GM19193 (cell line): Measurements from ENCODE around the gene PDE4B.

Experiments used
- POLR2A ChIP-seq: IDR thresholded peaks from 4 replicates; pipeline ENCODE4 v1.6.1; 2011; ENCODE audit not compliant: insufficient read depth, insufficient read length; ENCODE audit errors: extremely low read depth

The PDE4B gene

GRCh38 chr1:65832296-65832695, 39.6 kb downstream of the PDE4B start:
- no peak for TF ChIP-seq POLR2A

- no peak for TF ChIP-seq POLR2A
Measured at GRCh38 chr1:65836686-65837085, 44.0 kb downstream of the PDE4B start.

GRCh38 chr1:65840683-65841082, 48.0 kb downstream of the PDE4B start:
- TF ChIP-seq POLR2A = no peak

GRCh38 chr1:65844296-65844695, 51.6 kb downstream of the PDE4B start:
- no peak for TF ChIP-seq POLR2A

- TF ChIP-seq POLR2A = no peak
Measured at GRCh38 chr1:65844821-65845534, 52.3 kb downstream of the PDE4B start.

GRCh38 chr1:65845535-65846060, 52.9 kb downstream of the PDE4B start:
- TF ChIP-seq POLR2A = no peak

GRCh38 chr1:65846866-65847265, 54.2 kb downstream of the PDE4B start:
- TF ChIP-seq POLR2A = no peak

- TF ChIP-seq POLR2A = no peak
Measured at GRCh38 chr1:65850281-65850680, 57.6 kb downstream of the PDE4B start.

GRCh38 chr1:65866439-65866838, 73.7 kb downstream of the PDE4B start:
- TF ChIP-seq POLR2A = no peak

- no peak for TF ChIP-seq POLR2A
Measured at GRCh38 chr1:65872301-65872700, 79.6 kb downstream of the PDE4B start.

- TF ChIP-seq POLR2A = no peak
Measured at GRCh38 chr1:65880611-65881010, 87.9 kb downstream of the PDE4B start.

GRCh38 chr1:65881067-65881594, 88.4 kb downstream of the PDE4B start:
- no peak for TF ChIP-seq POLR2A

- TF ChIP-seq POLR2A = no peak
Measured at GRCh38 chr1:65882076-65882475, 89.4 kb downstream of the PDE4B start.

- TF ChIP-seq POLR2A = no peak
Measured at GRCh38 chr1:65889441-65889840, 96.7 kb downstream of the PDE4B start.

GRCh38 chr1:65890201-65890843, 97.6 kb downstream of the PDE4B start:
- no peak for TF ChIP-seq POLR2A
